Prostate gland (tissue), 2 donors: Measurements from ENCODE around the gene RPL29.

Experiments used
- POLR2A ChIP-seq: fragments of 450-650 bp; IDR thresholded peaks from one replicate; pipeline ENCODE4 v1.6.1; 2016; ENCODE audit warnings: antibody characterized with exemption, mild to moderate bottlenecking
- TF ChIP-seq, protein P1 (sequence below), 4 experiments: fragments of 200-600 bp in 2 of 4; fragments of 450-650 bp in 2 of 4; sonication (generic) in 2 of 4; IDR thresholded peaks; 1 replicate in 3 of 4; 2 replicates in 1 of 4; pipeline ENCODE4 v1.5.1; 2016 to 2019; ENCODE audit warnings: antibody characterized with exemption in 4 of 4, mild to moderate bottlenecking in 2 of 4, moderate library complexity in 2 of 4

DNA sequence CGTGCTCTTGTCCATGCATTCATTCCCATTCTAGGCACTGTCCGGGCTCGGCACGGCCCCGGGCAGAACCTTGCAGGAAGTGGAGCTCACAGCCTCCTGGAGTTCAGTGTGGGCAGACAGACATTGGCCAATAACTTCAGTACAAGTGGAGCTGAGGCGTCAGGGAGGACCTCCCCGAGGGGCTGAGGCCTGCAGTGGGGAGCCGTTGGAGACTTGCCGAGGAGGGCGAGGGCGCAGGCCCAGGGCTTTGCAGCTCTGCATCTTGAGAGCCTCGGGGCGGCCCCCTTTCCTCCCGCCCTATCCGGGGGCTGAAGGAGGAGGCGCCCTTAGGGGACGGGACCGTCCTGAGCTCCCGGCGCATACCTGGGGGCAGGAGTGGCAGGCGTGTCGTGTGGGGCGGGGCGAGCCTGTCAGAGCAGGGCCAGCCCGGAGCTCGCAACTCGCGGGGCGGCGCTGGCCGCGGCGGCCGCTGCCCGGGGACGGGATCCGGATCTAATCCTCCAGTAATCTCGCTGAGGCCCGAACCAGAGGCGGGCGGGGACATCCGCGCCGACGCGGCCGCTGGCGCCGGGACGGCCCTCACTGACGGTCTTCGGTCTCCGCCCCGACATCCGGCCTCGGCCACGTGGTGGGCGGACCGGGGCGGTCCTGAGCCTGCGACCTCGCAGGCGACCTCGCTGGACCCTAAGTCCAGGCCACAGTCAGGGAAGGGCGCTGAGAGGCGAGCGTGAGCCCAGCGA lies 12.7 kb downstream of the RPL29 start, which contains the start of gene ACY1:
- TF ChIP-seq, protein P1, sequence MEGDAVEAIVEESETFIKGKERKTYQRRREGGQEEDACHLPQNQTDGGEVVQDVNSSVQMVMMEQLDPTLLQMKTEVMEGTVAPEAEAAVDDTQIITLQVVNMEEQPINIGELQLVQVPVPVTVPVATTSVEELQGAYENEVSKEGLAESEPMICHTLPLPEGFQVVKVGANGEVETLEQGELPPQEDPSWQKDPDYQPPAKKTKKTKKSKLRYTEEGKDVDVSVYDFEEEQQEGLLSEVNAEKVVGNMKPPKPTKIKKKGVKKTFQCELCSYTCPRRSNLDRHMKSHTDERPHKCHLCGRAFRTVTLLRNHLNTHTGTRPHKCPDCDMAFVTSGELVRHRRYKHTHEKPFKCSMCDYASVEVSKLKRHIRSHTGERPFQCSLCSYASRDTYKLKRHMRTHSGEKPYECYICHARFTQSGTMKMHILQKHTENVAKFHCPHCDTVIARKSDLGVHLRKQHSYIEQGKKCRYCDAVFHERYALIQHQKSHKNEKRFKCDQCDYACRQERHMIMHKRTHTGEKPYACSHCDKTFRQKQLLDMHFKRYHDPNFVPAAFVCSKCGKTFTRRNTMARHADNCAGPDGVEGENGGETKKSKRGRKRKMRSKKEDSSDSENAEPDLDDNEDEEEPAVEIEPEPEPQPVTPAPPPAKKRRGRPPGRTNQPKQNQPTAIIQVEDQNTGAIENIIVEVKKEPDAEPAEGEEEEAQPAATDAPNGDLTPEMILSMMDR (IDR thresholded peaks at IDR 0.05): peak in 1 of 4 experiments; percentile 1
- peak; percentile 76 for TF ChIP-seq POLR2A
